Fibroblast of villous mesenchyme (primary cell): Measurements from ENCODE around the gene RNF2. TPM values are rescaled to one million over a fixed set of nuclear protein-coding genes. Genes with fewer than 3 reads are reported as not detected.

ENCODE experiments used
- DNase-seq: peaks from one replicate; pipeline ENCODE4 v3.0.0-alpha.2; 2010; ENCODE audit warnings: low read depth
- H3K4me3 ChIP-seq: 2 replicates; pipeline ENCODE4 v1.5.1; 2011; ENCODE audit warnings: low read depth, mild to moderate bottlenecking, low read length
- CTCF ChIP-seq: IDR thresholded peaks from 2 replicates; pipeline ENCODE4 v1.5.1; 2012; ENCODE audit warnings: low read depth, mild to moderate bottlenecking, low read length; ENCODE audit not compliant: insufficient read depth
- total RNA-seq: library from RNA; depleted of rRNA; stranded (reverse); fragments of >200 nt; gene quantifications from 2 replicates; pipeline ENCODE4 v1.2.3, GENCODE V29; 2012

RNF2 gene
- total RNA-seq, 1 donor = 27.2 TPM

GRCh38 chr1:185105121-185105520, 59.8 kb downstream of the RNF2 start:
- peak; percentile 21 for DNase-seq
- no peak overlapping the region for H3K4me3 ChIP-seq
- TF ChIP-seq CTCF = no peak

GRCh38 chr1:185108321-185108720, 63.0 kb downstream of the RNF2 start:
- DNase-seq = peak; percentile 5
- TF ChIP-seq CTCF = no peak
- no peak overlapping the region for H3K4me3 ChIP-seq

- TF ChIP-seq CTCF = no peak
- no peak overlapping the region for H3K4me3 ChIP-seq
- no peak for DNase-seq
Measured at GRCh38 chr1:185110145-185110544, 64.8 kb downstream of the RNF2 start.

GRCh38 chr1:185111873-185112272, 66.5 kb downstream of the RNF2 start:
- no peak overlapping the region for H3K4me3 ChIP-seq
- no peak for TF ChIP-seq CTCF
- DNase-seq = no peak

GRCh38 chr1:185112356-185112755, 67.0 kb downstream of the RNF2 start:
- no peak for TF ChIP-seq CTCF
- H3K4me3 ChIP-seq = no peak overlapping the region
- DNase-seq = no peak

- TF ChIP-seq CTCF = no peak
- H3K4me3 ChIP-seq = no peak overlapping the region
- DNase-seq = no peak
Measured at GRCh38 chr1:185129708-185130107, 84.3 kb downstream of the RNF2 start.

GRCh38 chr1:185132534-185132933, 87.2 kb downstream of the RNF2 start:
- DNase-seq = no peak
- no peak overlapping the region for H3K4me3 ChIP-seq
- TF ChIP-seq CTCF = no peak
